Jurkat, Clone E6-1 (cell line): ENCODE results near the gene PACRG.

ENCODE experiments used
- DNase-seq: peaks from one replicate; pipeline ENCODE4 v3.0.0-alpha.2; 2011; ENCODE audit warnings: low read depth, low spot score
- H3K4me3 ChIP-seq: 2 replicates; pipeline ENCODE4 v1.5.1; 2011; ENCODE audit warnings: mild to moderate bottlenecking, low read length, control low read depth, moderate library complexity

The PACRG gene

GRCh38 chr6:163354761-163355425 lies 627.1 kb downstream of the PACRG start:
- H3K4me3 ChIP-seq = no peak overlapping the region

GRCh38 chr6:163355426-163355991 lies 627.7 kb downstream of the PACRG start:
- H3K4me3 ChIP-seq = no peak overlapping the region
- DNase-seq = no peak

More at GRCh38 chr6:163354761-163355425, 627.1 kb downstream of the PACRG start:
- DNase-seq = no peak

GRCh38 chr6:163356324-163356723 lies 628.5 kb downstream of the PACRG start:
- DNase-seq = no peak
- no peak overlapping the region for H3K4me3 ChIP-seq

GRCh38 chr6:163356743-163357142 lies 629.0 kb downstream of the PACRG start:
- no peak for DNase-seq
- no peak overlapping the region for H3K4me3 ChIP-seq

GRCh38 chr6:163364641-163365040 lies 636.9 kb downstream of the PACRG start:
- H3K4me3 ChIP-seq = no peak overlapping the region
- no peak for DNase-seq
